GM10847 (cell line): ENCODE measurements around the gene SNX11.

ENCODE experiments used
- POLR2A ChIP-seq: IDR thresholded peaks from 2 replicates; pipeline ENCODE4 v1.6.1; 2011; ENCODE audit not compliant: insufficient read length; ENCODE audit errors: extremely low read depth

SNX11 gene

DNA sequence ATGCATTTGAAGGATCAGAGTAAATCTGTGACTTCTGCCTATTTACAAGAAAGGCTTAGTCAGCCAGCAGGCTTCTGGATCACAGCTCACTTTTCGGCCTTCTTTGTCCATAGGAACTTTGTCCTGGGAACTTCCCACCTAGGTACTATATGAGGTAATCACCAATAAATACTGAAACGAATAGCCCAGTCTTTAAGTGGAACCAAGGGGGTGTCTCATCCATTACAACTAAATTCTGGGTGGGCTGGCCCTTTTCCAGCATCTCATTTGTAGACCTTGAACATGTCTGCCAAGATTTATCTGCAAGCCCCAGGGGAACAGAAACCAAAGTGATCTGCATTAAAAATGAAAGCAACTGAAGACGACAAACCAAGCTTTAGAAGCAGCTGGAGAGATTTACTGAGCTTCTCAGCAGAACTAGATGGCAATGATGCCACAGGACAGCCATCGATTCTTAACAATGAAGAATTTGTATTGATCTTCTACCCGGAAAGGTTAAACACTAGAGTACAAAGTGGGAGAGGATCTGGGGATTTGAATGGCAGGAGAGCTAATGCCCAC, 55.5 kb downstream of the SNX11 start:
- no peak for TF ChIP-seq POLR2A

DNA sequence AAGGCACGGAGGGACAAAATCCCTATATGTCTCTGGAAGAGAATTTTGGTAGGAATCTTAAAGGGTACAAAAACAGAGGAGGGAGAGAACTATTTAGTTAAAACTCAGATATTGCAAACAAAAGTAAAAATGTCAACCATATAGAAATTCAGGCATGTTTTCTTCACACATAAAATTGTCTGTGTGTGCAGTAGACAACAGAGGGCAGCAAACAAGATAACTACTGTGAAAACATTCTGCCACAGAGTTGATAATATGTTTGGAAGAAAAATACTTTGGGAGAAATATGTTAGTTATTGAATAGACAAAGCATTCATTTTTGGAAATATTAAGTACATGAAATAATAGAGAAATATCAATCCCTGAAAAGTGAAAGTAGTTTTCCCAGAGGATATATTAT, 56.2 kb downstream of the SNX11 start:
- no peak for TF ChIP-seq POLR2A

DNA sequence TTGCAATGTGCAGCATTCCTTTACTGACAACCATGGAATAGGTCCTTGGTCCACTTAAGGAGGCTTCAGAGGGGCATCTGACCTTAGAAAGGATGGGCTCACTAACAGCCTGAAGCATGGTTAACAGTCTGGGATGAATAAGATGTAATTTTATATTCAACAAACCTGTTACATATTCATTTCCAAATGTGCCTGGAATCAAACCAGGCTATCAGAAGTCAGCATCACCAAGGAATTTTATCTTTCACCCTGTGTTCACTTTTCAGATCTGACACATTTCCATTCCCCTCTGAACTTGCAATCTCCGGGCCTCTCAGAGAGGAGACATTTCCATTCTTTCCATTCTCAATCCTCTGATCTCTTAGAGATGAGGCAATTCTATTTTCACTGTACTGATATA, 62.4 kb downstream of the SNX11 start:
- TF ChIP-seq POLR2A, result no peak
